GM12864 (cell line): ENCODE measurements around the gene ZC3H7B.

ENCODE experiments used
- DNase-seq: peaks from one replicate; pipeline ENCODE4 v3.0.0-alpha.2; 2011; ENCODE audit warnings: low read depth
- H3K4me3 ChIP-seq: 2 replicates; pipeline ENCODE4 v1.5.1; 2011; ENCODE audit warnings: mild to moderate bottlenecking, low read depth, low read length, control low read depth
- CTCF ChIP-seq: IDR thresholded peaks from 2 replicates; pipeline ENCODE4 v1.5.1; 2011; ENCODE audit warnings: low read depth, mild to moderate bottlenecking, moderate library complexity, low read length, control low read depth, inconsistent platforms; ENCODE audit errors: missing control alignments

Gene ZC3H7B

DNA sequence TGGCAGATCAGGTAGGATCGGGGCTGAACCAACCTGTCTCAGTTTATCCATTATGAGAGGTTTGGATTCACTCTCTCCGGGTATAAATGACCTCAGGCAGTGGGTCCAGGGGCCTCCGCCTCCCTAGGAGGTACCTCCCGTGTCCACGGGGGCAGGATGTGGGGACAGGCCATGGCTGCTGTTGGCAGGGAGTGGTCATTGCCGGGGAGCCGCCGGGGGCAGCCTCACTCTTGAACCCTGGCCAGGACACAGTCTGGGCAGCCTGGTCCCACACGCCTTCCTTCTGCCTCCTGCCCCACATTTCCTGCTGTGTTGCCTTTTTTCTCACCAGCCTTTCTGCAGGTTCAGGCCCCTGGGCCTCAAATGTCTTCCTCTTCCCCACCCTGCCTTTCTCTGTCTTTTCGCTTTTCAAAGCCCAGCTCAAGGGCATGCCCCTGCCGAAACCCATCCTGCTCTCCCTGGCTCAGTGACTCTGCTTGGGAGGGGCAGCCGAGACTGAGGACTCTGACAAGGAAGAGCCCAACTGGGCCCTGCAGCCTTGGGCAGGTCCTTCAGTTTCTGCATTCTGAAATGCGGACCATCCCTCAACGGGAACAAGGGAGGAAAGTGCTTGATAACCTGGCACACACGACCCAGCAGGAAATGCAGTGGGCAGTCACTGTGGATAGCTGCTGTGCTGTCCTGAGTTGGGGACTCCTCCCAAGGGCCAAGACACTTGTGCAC, 31.1 kb downstream of the ZC3H7B start:
- no peak for DNase-seq
- no peak for TF ChIP-seq CTCF
- no peak overlapping the region for H3K4me3 ChIP-seq

- H3K4me3 ChIP-seq, result no peak overlapping the region
- no peak for TF ChIP-seq CTCF
- DNase-seq, result no peak
Observed at GRCh38 chr22:41333806-41334205, 32.5 kb downstream of the ZC3H7B start.

DNA sequence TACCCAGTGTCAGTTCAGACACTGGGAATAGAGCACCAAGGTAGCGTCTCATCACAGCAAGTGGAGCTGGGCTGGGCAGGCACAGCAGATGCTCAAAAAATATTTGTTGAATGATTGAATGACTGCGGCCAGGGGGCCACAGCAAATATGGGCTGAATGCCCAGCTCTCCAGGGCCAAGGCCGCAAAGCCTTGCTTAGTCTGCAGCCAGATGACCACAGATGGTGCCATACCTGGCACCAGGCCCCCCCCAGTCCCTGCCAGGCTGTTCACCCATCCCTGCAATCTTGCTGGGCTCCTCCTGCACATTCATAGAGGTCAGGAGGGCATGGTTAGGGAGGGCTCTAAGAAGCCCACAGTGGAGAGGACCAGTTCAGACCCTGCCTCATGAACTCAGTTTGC, 32.9 kb downstream of the ZC3H7B start:
- H3K4me3 ChIP-seq, result no peak overlapping the region
- no peak for TF ChIP-seq CTCF
- DNase-seq, result no peak

- TF ChIP-seq CTCF, result no peak
Observed at GRCh38 chr22:41334951-41335635, 33.8 kb downstream of the ZC3H7B start.

DNA sequence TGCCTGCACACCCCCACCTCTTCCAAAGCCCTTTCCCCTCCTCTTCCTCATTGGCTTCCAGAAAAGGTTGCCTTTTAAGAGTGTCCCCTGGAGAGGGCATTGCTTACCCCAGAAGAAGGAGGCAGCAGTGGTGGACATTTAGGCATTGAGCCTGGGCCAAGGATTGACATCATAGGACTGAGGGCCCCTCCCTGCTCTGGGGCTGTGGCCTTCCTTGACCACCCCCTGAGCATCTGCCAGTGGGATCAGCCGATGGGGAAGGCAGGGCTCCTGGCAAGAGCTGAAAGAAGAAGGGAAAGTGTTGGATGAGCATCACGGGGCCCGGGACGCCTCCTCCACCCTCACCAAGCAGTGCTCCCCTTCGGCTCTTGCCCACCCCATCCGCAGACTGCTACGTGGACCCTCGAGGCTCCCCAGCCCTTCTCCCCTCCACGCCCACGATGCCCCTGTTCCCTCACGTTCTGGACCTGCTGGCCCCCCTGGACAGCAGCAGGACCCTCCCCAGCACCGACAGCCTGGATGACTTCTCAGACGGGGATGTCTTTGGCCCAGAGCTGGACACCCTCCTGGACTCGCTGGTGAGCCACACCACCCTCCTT, 37.4 kb downstream of the ZC3H7B start:
- TF ChIP-seq CTCF, result no peak
- no peak for DNase-seq
- no peak overlapping the region for H3K4me3 ChIP-seq

More at GRCh38 chr22:41334951-41335635, 33.8 kb downstream of the ZC3H7B start:
- no peak overlapping the region for H3K4me3 ChIP-seq
- DNase-seq, result no peak

DNA sequence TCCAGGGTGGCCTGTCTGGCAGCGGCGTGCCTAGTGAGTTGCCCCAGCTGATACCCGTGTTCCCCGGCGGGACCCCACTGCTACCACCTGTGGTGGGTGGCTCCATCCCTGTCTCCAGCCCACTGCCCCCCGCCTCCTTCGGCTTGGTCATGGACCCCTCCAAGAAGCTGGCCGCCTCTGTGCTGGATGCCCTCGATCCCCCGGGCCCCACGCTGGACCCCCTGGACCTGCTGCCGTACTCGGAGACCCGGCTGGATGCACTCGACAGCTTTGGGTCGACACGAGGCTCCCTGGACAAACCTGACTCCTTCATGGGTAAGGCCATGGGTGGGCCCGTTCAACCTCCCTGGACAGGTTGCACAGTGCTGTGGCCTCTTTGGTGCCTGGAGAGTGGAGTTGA, 38.5 kb downstream of the ZC3H7B start:
- DNase-seq, result no peak
- no peak overlapping the region for H3K4me3 ChIP-seq
- no peak for TF ChIP-seq CTCF

DNA sequence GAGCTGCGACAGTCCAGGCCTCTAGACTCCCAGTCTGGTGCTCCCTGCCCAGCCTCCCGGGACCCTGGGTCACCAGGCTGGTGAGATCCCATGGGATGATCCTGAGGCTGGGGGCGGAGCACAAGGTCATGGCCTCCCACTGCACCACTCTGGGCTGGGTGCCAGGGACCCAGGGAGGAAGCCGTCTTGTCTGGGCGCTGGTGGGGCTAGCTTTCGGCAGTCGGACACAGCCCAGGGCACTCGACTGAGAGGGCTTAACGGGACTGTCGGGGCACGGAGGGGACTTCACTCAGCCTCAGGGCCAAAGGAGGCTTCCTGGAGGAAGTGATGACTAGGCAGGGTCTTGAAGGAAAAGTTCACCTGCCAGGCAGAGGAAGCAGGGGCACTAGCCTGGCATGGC, 39.0 kb downstream of the ZC3H7B start:
- no peak for DNase-seq
- TF ChIP-seq CTCF, result no peak
- no peak overlapping the region for H3K4me3 ChIP-seq
